GM19023 (cell line): Measurements from ENCODE around the gene LCN12.

ENCODE experiments used
- ATAC-seq: cut with Tn5 transposase; IDR thresholded peaks from one replicate; pipeline ENCODE4 v1.9.1; 2021; ENCODE audit warnings: mild to moderate bottlenecking, moderate library complexity; ENCODE audit not compliant: unreplicated experiment

The LCN12 gene

GRCh38 chr9:136951541-136952320, at the start of gene LCN12:
Gene LCN12, plus strand, starts transcription at chr9:136952273. Its CDS starts 55 bp downstream, at chr9:136952328.
- no peak for ATAC-seq

GRCh38 chr9:136903041-136903554, 49.0 kb upstream of the LCN12 start:
- no peak for ATAC-seq

GRCh38 chr9:136906266-136906665, 45.8 kb upstream of the LCN12 start:
- ATAC-seq: no peak

- ATAC-seq: no peak
These were observed 44.8 kb upstream of the LCN12 start for GRCh38 chr9:136907011-136907914.

- ATAC-seq: no peak
These were observed 41.7 kb upstream of the LCN12 start for GRCh38 chr9:136910197-136910900.

GRCh38 chr9:136910901-136911245, 41.2 kb upstream of the LCN12 start:
- ATAC-seq: no peak

- ATAC-seq: no peak
These were observed 38.2 kb upstream of the LCN12 start for GRCh38 chr9:136913701-136914438.

- ATAC-seq: no peak
These were observed 36.3 kb upstream of the LCN12 start for GRCh38 chr9:136915632-136916329.

- no peak for ATAC-seq
These were observed 35.5 kb upstream of the LCN12 start for GRCh38 chr9:136916330-136917184.

GRCh38 chr9:136917902-136918301, 34.2 kb upstream of the LCN12 start:
- no peak for ATAC-seq

- no peak for ATAC-seq
These were observed 32.0 kb upstream of the LCN12 start for GRCh38 chr9:136920069-136920468.

GRCh38 chr9:136920734-136921231, 31.3 kb upstream of the LCN12 start:
- no peak for ATAC-seq

- no peak for ATAC-seq
These were observed 30.8 kb upstream of the LCN12 start for GRCh38 chr9:136921307-136921706.

- ATAC-seq: no peak
These were observed 30.4 kb upstream of the LCN12 start for GRCh38 chr9:136921718-136922117.

GRCh38 chr9:136922540-136922939, 29.5 kb upstream of the LCN12 start:
- ATAC-seq: no peak

GRCh38 chr9:136923881-136924280, 28.2 kb upstream of the LCN12 start:
- no peak for ATAC-seq

GRCh38 chr9:136925414-136926153, 26.5 kb upstream of the LCN12 start:
- no peak for ATAC-seq

- no peak for ATAC-seq
These were observed 25.8 kb upstream of the LCN12 start for GRCh38 chr9:136926154-136926704.
